Measurements from ENCODE around the gene SCUBE1.

GRCh38 chr22:43310311-43310710, 32.9 kb downstream of the SCUBE1 start:
- TF ChIP-seq TCF7L2 (IDR thresholded peaks at IDR 0.05; ENCODE audit: borderline replicate concordance, extremely low read depth, insufficient read depth, insufficient read length) (no peak), RAD21 (IDR thresholded peaks at IDR 0.05; ENCODE audit: low read depth) (no peak), POLR2AphosphoS5 (IDR thresholded peaks at IDR 0.05; ENCODE audit: low read depth, low read length) (no peak), CTCF (IDR thresholded peaks at IDR 0.05 in 2 of 3, conservative IDR thresholded peaks at IDR 0.05 in 1 of 3; ENCODE audit: borderline replicate concordance in 1 of 3, insufficient read depth in 1 of 3, low read depth in 2 of 3, low read length in 2 of 3) (no peak), EZH2 (IDR thresholded peaks at IDR 0.05) (no peak), EGR1 (IDR thresholded peaks at IDR 0.05; ENCODE audit: low read depth) (no peak)

Measured in HCT116 (cell line).